HG02970 (cell line): ENCODE measurements around the gene SZRD1.

Source experiments
- ATAC-seq: cut with Tn5 transposase; IDR thresholded peaks from one replicate; pipeline ENCODE4 v1.9.1; 2021; ENCODE audit warnings: mild to moderate bottlenecking, moderate library complexity, moderate number of reproducible peaks; ENCODE audit not compliant: unreplicated experiment, low FRiP score

The SZRD1 gene

GRCh38 chr1:16436946-16437474, 70.0 kb downstream of the SZRD1 start, which contains the start of gene SPATA21:
Gene SPATA21 (minus strand): TSS chr1:16437424. CDS start chr1:16431371, 6,053 bp downstream.
- no peak for ATAC-seq

DNA sequence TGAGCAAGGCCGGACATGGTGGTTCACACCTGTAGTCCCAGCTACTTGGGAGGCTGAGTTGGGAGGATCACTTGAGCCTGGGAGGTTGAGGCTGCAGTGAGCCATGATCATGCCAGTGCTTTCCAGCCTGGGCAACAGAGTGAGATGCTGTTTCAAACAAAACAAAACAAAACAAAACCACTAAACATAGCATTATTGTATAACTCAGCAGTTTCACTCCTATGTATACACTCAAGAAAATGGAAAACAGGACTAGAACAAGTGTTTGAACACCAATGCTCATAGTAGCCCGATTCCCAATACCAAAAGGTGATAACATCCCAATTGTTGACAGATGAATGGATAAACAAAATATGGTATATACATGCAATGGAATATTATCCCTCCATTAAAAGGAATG, 71.5 kb downstream of the SZRD1 start:
- ATAC-seq, result no peak

GRCh38 chr1:16438924-16439323, 71.9 kb downstream of the SZRD1 start:
- ATAC-seq, result no peak

DNA sequence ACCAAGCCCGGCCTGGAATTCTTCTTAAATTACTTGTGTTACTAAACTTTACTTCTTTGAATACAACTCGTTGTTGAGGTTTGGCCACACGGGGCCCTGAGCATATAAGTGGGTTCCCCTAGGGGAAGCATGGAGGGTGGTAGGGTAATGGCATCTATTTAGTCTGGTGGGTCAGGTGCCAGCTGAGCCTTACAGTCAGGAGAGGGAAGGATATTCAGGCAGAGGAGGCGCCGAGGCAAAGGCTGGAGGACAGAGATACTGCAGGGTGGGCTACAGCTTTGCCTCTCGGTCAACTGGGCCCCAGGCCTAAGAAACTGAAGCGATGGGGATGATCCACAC, 73.1 kb downstream of the SZRD1 start:
- ATAC-seq, result no peak

- ATAC-seq, result peak; percentile 82
These were observed 73.6 kb downstream of the SZRD1 start, which contains the start of gene NECAP2 for GRCh38 chr1:16440470-16441281. Gene NECAP2 (plus strand): TSS chr1:16440724. CDS start chr1:16440762, 38 bp downstream.

- ATAC-seq, result no peak
These were observed 74.2 kb downstream of the SZRD1 start for GRCh38 chr1:16441282-16441665.

GRCh38 chr1:16442265-16442664, 75.2 kb downstream of the SZRD1 start:
- ATAC-seq, result no peak

DNA sequence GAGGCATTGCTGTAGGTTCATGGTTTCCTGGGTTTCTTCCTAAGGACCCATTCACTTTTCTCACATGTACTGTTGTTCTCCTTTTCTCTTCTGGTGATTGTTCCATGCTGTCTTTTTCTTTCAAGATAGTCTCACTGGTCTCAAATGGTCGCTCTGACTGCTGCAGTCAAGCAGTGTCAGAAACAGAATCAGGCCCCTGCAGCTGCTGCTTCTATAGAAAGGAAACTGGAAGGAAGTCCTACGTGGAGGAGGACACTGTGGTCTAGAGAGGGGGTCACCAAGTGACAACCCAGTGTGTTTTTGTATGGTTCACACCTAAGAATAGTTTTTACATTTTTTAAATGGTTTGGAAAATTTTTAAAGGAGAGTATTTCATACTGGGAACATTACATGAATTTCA, 75.9 kb downstream of the SZRD1 start:
- ATAC-seq, result no peak

DNA sequence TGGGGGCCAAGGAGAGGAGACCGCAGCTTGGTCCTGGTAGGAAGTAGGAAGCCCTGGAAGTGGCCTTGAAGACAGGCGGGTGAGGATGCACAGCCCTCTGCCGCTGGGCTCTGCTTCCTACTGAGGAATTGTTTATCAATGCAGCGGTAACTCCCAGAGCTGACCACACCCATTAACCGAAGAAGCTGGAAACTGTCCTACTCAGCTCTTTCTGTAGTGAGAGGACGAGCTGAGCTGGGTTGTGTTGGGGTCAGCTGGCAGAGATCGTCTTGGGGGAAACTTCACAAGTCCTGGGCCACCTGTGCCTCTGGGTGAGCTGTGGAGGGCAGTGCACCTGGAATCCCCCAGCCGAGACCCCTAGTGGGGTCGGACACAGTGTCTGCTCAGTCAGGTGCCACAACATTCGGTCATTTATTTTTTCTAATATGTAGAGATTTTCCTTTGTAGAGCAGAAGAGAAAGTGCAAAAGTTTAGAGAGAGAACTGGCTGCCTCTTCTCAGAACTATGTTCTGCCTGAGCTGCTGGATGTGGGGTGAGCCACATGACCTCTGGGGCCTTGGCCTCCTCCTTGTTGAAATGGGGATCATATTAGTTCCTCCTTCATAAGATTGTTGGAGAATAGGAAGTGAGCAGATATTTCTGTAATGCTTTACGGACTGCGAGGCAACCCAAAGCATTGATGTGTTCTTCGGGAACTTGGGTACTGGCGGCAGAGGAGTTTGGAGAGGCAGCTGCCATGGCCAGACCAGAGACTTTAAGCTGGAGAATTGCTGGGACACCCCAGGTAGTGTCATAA, 77.1 kb downstream of the SZRD1 start:
- ATAC-seq, result no peak

DNA sequence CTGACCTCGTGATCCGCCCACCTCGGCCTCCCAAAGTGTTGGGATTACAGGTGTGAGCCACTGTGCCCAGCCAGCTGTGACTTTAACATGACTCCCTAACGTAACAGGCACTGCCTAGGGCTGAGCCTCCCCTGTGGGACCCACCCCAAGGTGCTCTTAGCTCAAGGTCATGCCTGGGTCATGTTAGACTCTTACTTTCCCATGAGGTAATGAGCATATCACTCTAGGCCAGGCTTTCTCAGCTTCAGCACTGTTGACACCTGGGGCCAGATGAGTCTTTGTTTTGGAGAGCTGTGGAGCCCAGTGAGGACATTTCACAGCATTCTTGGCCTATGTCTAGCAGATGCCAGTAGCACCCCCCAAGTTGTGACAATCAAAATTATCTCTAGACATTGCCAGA, 78.0 kb downstream of the SZRD1 start:
- no peak for ATAC-seq

DNA sequence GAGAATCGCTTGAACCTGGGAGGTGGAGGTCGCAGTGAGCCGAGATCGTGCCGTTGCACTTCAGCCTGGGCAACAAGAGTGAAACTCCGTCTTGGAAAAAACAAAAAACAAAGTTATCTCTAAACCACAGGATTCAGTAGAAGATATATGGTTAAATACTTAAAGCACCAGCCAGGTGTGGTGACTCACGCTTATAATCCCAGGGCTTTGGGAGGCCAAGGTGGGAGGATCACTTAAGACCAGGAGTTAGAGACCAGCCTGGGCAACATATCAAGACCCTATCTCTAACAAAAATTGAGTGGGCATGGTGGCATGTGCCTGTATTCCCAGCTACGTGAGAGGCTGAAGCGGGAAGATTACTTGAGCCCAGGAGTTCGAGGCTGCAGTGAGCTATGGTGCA, 79.1 kb downstream of the SZRD1 start:
- ATAC-seq, result no peak

DNA sequence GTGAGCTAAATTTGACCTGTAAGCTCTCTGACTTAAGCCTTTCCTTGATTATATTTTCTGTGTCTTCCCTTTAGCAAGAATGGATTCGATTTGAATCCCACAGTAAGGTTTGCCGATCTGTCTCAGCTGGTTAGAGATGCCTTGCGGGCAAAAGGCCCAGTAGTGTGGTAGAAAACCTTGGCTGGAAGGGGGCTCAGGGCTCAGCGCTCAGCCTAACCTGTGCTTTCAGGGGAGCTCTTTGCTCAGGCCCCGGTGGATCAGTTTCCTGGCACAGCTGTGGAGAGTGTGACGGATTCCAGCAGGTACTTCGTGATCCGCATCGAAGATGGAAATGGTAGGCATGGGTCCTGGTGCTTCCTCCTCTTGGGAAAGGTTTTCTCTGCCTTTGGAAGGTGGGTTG, 80.6 kb downstream of the SZRD1 start:
- ATAC-seq, result no peak
